ENCODE measurements around the gene APOL1.
"Not testable (repeated sequence)": the region's sequence is repeated elsewhere in the genome, so short reads cannot be mapped to it uniquely, and the experiment has no call there.

The APOL1 gene, protein sequence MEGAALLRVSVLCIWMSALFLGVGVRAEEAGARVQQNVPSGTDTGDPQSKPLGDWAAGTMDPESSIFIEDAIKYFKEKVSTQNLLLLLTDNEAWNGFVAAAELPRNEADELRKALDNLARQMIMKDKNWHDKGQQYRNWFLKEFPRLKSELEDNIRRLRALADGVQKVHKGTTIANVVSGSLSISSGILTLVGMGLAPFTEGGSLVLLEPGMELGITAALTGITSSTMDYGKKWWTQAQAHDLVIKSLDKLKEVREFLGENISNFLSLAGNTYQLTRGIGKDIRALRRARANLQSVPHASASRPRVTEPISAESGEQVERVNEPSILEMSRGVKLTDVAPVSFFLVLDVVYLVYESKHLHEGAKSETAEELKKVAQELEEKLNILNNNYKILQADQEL

DNA sequence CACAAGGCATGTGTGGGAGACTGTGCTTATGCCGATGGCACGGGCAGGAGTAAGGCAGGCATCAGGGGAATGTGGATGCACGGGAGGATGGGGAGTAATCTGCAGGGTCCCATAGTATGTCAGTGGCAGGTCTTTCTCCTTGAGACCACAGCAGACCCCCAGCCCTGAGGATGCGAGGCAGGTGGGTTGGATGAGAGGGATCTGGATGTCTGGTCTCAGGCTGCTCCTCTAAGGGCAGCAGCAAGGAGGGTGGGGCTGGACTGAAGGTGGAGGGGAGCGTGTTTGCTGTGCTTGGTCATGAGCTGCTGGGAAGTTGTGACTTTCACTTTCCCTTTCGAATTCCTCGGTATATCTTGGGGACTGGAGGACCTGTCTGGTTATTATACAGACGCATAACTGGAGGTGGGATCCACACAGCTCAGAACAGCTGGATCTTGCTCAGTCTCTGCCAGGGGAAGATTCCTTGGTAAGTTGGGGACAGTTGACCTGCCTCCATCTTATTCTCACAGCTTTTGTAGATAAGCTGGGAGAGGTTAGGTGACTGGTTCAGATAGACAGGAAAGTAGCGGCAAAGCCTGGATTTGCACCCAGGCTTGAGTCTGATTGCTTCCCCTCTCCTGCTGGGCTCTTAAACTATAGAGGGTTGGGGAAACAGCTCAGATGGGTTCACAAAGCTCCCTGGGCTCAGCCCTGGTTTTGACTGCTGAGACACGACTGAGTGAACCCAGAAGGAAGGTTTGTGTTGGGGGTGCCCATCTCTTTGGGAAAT, at the start of gene APOL1:
Gene APOL1 (plus strand): TSS at position 380 of the 769 bp plus-strand sequence. CDS start 1,823 bp downstream, outside the sequence.
- DNase-seq, result peak; percentile 79 to 83

DNA sequence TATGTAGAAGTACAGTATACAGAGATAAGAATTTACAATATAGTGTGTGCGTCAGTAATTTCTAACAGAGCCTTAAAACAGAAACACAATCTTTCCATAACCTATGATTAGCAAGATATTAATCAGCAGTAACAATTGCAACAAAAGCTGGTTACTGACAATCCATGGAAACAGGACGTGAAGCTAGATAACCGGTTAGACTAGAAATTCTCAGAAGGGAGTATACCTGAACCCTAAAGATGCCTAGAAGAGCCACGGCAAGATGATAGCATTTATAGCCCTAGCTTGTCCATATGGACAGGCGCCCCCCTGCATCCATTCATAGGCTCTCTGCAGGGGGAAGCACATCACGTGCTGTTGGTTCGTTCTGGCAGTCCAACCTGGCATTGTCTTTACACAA, 49.5 kb upstream of the APOL1 start:
- not testable (repeated sequence) for DNase-seq

DNA sequence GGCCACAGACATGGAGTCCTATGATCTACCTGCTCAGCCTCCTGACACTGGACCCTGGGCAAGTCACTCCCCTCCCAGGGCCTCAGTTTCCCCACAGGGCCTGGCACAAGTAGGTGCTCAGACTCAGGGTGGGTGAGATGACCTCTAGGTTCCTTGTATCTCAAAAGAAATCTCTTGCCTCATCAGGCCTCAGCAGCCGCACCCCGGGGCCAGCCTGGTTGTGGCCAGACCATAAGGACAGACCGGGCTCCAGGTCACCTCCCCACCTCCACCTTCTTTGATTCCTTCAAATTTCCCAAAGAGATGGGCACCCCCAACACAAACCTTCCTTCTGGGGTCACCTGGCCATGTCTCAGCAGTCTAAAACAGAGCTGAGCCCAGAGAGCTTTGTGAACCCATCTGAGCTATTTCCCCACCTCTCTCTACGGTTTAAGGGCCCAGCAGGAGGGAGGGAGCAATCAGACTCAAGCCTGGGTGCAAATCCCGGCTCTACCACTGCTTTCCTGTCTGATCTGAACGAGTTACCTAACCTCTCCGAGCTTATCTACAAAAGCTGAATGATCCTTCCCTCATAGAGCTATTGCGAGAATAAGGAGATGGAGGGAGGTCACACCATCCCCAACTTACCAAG, 48.8 kb upstream of the APOL1 start:
- no peak for DNase-seq

DNA sequence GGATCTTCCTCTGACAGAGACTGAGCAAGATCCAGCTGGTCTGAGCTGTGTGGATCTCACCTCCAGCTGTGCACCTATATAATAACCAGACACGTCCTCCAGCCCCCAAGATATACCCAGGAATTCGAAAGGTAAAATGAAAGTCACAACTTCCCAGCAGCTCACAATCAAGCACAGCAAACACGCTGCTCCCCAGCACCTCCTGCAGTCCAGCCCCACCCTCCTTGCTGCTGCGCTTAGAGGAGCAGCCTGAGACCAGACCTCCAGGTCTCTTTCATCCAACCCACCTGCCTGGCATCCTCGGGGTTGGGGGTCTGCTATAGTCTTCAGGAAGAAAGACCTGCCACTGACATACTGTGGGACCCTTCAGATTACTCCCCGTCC, 48.3 kb upstream of the APOL1 start:
- DNase-seq, result no peak

DNA sequence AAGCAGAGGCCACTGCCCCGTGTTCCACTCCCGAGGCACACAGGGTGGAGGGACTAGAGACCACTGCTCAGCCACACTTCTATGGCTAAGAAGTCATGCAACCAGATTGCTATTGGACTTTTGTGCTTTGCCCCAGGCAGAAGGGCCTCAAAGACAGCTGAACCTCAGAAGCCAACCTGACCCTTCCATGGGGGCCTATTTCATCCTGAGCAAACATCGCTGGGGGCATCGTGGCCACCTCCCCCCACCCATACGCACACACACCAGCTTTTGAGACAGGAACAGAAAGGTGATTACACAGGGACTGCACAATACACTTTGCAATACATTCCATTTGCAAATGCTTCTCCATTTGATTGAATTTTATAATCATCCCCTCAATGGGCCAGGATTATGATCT, 47.4 kb upstream of the APOL1 start:
- not testable (repeated sequence) for DNase-seq

DNA sequence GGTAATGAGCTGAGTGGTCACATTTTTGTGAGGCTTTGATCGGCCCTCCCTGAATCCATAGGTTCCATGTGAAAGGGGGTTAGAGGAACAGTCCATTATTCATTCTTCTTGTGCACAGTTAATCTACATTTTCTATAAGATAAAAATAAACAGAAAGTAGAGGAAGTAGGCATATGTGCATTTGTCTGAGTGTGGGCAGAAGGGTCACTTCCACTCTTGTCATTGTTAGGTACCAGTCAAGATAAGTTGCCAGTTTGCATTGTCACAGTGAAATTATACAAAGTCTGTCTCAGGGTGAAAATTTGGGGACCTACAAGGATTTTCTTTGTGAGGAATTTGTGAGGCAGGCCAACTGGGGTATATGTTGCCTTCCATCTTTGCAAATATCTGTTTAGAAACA, 46.7 kb upstream of the APOL1 start:
- DNase-seq, result peak in 1 of 2 donors; percentile 45

DNA sequence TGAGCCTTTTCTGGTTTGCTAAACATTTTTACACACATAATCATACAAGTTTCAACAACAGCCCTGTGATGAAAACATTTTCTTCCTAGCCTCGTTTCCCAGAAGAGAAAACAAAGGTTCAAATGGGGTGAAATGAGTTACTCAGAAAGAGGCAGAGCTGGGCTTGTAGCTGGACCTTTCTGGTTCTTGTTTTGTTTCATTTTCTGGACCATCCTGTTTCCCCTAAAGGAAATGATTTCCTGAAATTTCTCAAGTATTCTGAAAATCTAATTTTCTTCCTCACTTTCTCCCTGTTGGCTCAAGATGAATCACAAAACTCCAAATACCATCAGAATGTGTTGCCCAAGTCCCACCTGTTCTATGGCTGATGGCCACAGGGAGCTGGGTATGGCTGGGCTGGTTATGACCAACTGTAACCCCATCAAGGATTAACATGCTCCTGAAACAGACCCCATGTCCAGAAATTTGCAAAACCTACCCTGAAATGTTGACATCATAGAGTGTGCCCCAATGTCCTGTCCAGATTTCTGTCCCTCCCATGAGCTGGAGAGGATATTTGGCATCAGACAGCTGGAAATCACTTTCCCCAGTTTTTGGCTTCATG, 44.7 kb upstream of the APOL1 start:
- no peak for DNase-seq

DNA sequence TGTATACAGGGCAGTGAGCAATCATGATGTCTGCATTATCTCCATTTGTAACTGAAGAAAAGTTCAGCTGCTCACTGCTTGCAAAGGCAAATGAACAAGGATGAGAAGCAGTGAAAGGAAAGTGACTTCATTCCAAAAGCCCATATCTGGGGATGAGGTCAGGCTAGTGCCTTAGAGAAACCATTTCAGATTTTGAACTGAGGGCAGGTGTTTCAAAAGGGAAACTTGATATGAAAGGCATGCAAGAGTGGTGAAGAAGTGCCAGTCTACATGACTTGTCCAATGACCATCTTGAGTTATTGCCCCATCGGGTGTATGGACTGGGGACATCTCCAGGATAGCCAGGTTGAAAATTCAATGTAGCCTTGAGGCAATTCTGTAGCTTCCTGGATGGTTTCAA, 44.0 kb upstream of the APOL1 start:
- no peak for DNase-seq

DNA sequence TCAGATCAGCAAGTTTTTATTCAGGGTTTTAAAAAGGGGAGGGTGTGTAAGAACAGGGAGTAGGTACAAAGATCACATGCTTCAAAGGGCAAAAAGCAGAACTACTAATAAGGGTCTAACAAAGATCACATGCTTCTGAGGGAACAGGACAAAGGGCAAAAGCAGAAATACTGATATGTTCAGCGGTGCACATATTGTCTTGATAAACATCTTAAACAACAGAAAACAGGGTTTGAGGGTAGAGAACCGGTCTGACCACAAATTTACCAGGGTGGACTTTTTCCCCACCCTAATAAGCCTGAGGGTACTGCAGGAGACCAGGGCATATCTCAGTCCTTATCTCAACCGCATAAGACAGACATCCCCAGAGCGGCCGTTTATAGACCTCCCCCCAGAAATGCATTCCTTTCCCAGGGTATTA, 43.4 kb upstream of the APOL1 start:
- DNase-seq, result not testable (repeated sequence)

DNA sequence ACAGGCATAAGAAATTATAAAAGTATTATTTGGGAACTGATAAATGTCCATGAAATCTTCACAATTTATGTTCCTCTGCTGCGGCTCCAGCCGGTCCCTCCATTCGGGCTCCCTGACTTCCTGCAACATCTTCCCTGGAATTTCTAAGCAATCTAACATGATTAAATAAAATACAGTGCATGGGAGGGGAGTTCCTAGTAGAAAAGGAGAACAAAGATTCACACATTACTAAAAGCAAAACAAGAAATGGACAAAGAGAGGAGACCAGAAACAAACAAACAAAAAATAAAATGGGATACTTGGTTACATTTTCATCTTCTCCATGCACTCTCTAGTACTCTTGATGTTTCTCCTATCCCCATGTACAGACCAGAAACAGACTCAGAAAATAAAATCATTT, 42.7 kb upstream of the APOL1 start:
- peak in 1 of 2 donors; percentile 33 for DNase-seq

DNA sequence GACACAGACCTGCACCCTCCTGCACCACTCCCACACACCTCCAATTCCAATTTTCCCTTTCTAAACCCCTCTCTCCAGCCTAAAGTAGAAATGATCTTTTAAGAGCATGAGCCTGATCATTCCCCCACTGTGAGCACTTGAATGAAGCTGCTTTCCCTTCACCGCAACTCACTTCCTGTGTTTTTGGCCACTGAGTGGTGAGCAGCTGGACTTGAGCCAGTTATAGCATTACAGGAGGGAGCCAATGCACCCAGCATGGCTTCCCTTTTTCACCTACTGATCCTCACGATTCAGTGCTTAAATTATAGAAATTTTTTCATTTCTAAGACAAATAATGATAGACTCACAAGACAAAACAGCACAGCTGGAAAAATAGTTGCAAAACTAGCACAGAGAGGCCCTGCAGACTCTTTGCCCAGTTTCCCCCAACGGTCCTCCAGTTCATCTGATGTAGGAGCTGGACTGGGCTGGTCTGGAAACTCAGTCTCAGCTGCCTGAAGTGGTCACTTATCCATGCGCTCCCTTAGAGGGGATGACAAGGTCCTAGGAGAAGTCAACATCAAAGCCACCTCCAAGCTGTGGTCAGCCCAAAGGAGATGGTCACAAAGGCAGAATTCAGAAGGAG, 41.6 kb upstream of the APOL1 start:
- DNase-seq, result peak in 1 of 2 donors; percentile 47

DNA sequence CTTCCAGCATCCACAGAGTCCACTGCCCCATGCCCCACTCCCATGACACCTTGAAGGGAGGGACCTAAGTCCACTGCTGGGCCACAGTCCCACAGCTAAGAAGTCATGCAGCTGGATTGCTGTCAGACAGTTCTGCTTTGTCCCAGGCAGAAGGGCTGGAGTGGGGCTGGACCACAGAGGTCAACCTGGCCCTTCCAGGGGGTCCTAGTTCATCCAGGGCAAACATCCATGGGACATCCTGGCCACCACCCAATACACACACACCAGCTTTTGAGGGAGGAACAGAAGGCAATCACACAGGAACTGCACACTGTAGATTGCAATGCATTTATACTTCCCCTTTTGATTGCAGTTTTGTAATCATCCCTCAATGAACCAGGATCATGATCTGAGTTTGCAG, 40.0 kb upstream of the APOL1 start:
- DNase-seq, result peak; percentile 55 to 61

DNA sequence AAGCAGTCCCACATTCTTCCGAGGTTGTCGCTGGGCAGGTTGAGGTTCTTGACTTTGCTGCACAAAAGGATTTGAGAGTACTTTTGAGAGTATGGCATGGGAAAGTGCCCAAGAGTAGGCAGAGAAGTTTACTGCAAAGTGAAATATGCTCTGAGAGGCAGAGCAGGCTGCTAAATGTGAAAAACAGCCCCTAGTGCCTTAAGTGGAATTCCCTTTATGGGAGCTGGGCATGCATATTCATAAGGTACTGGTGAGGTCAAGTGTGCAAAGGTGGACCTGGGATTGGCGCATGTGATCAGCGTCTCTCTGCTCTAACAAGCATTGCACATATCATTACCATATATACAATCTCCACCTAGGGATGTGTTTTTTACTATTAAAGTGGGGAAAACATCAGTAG, 39.3 kb upstream of the APOL1 start:
- no peak for DNase-seq

DNA sequence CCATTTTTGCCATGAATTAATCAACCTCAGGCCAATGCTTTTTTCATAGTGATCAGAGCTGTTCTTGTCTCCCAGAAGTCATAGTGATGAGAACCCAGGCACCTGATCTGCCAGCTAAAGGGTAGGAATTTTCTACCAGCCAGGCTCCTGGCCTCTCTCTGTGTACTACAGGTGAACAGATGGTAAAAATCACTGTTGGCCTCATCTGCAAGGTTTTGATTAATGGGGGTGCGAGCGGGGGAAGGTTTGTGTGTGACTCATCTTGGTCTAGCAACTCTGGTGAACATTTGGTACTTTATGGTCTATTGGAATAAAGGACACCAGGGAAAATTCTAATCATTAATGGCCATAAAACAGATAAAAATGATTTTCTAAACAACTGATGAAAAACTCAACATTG, 37.0 kb upstream of the APOL1 start:
- DNase-seq, result no peak

DNA sequence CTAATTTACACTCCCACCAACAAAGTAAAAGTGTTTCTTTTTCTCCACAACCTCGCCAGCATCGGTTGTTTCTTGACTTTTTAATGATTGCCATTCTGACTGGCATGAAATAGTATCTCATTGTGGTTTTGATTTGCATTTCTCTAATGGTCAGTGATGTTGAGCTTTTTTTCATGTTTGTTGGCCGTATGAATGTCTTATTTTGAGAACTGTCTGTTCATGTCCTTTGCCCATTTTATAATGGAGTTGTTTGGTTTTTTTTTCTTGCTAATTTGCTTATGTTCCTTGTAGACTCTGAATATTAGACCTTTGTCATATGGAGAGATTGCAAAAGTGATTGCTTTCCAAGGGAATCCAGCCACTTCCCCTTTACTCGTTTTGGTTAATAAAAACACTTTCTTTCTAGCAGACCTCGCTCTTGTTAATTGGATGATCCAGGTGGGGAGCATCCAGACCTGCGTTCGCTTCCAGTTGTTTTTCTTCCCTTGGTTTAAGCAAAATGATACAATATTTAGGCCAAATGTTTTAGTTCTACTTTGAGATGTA, 34.2 kb upstream of the APOL1 start:
- peak in 1 of 2 donors; percentile 57 for DNase-seq

DNA sequence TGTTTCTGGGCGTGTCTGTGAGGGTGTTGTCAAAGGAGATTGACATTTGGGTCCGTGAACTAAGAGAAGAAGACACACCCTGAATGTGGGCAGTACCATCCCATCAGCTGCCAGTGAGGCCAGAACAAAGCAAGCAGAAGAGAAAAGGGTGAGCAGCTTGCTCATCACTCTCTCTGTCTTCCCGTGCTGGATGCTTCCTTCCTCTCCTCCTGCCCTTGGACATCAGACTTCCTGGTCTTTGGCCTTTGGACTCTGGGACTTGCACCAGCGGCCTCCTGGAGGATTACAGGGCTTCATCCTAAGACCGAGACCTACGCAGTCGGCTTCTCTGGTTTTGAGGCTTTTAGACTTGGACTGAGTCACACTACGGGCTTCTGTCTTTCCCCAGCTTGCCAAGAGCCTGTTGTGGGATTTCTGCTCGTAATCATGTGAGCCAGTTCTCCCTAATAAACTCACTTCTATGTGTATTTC, 32.4 kb upstream of the APOL1 start:
- peak; percentile 39 to 86 for DNase-seq

DNA sequence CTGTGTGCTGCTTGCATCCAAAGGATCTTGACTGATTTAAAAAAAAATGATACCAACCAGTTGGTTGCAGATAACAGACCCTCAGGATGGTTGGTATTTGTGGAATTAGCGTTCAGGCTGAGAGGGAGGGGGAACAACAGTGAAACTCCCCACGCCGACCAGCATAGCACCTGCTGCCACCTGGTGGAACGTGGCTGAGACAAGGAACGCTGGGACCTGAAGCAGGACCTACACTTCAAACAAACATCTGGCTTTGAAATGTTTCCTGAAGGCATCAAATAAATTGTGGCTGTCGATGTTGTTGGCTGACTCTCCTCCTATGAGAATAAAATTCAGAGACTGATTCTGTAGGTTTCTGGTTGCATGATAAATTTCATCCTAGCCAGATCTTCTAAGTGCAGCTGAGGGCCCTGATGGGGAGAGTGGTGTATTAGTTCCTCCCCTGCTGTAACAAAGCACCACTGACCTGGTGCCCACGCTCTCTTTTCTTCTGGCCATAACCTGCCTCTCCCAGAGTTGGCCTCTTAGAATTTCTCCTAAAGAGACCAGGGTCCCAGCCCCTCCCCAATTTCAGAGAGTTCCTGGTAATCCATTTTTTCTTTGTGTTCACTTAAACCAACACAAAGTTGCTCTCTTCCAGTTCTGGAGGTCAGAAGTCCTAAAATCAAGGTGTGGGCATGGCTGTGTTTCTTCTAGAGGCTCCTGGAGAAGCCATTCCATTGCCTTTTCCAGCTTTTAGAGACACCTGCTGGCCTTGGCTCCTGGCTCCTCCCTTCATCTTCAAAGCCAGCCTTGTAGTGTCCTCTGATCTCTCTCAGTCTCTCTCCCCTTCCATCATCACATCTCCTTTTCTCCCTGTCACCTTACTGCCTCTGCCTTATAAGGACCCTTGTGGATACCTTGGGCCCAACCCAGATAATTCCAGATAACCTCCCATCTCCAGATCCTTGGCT, 30.9 kb upstream of the APOL1 start:
- DNase-seq, result peak in 1 of 2 donors; percentile 41

DNA sequence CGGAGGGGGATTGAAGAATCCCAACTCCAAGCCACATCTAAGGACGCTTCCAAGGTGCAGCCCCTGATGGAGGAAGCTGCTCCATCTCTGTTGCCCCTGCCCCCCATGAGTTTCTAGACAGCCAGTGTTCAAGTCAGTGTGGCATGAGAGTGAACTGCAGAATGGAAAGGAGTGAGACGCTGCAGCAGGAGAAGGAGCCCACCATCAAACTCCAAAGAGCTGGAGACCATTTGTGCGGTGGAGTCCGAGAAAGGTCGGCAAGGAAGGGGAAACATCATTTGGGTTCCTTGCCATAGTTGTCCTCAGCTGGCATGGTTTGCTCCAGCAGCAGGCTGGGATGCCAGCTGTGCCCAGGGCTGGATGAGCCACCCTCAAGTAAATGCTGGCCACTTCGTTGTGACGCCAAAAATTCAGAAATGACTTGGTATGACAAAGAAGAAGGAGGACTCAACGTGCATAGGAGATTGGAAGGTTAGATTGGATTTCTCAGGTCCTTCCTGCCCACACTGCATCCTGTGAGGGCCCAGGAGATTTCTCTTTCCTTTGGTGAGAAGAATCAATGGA, 30.0 kb upstream of the APOL1 start:
- DNase-seq, result no peak

DNA sequence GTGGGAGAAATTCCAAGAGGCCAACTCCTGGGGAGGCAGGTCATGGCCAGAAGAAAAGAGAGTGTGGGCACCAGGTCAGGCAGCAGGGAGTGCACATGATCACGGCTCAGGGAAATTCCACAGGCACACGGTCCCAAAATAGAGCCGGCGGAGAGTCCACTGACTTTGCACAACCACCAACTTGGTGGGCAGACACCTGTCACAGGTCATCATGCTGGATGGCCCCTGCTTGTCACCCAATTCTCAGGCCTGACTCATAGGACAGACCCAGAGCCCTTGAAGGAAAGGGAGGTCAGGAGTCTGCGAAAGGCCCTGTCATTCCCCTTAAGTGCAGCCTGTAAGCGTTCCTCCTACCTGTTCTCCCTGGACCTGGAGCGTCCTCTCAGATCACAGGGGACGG, 29.4 kb upstream of the APOL1 start:
- DNase-seq, result no peak

DNA sequence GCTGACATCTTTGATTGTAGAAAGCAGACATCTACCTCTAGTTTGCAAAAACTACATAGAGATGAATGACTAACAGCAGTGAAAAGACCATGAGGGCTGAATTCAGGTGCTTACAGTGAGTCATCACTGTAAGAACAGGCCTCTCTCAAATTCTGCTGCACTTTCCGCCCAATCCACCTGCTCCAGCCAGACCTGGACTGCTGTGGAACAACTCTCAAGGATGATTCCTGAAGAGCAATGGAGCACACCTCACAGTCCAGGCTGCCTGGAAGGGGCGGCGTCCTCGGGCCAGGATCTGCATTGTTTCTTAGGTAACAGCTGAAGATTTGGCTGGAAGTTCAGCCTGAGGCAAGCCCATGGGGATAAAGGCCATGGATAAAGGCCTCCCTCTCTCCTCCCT, 28.7 kb upstream of the APOL1 start:
- DNase-seq, result no peak

All from inflammatory macrophage treated with lipopolysaccharide for 1 hour (primary cell).